OCI-LY1 (cell line): Measurements from ENCODE around the gene EIF2AK2.
A peak's percentile ranks its signal among the peaks of the same experiment; 100 is the strongest.

Experiments
- CTCF ChIP-seq: fragments of 200-600 bp; sonication (generic), shearing (Covaris generic); IDR thresholded peaks from 2 replicates; pipeline ENCODE4 v1.5.1; 2017; ENCODE audit warnings: mild to moderate bottlenecking, antibody characterized with exemption, low read length, moderate library complexity, mixed read lengths
- EZH2 ChIP-seq: fragments of 200-600 bp; sonication (generic), shearing (Covaris generic); IDR thresholded peaks from 2 replicates; pipeline ENCODE4 v1.8.0; 2017; ENCODE audit warnings: borderline replicate concordance, mixed run types, mild to moderate bottlenecking, antibody characterized with exemption, low read length, moderate library complexity, mixed read lengths

GRCh38 chr2:37189452-37190153 lies 32.8 kb upstream of the EIF2AK2 start:
- TF ChIP-seq CTCF, result peak; percentile 35; the same call in 1 of the 2 replicates
- no peak for TF ChIP-seq EZH2
